Measurements from ENCODE around the gene ERCC6L2.

GRCh38 chr9:95901506-95901905, 26.0 kb downstream of the ERCC6L2 start:
- TF ChIP-seq CTCF (conservative IDR thresholded peaks at IDR 0.05; ENCODE audit: low read depth in 2 of 2) = no peak
- no peak for TF ChIP-seq EZH2 (IDR thresholded peaks at IDR 0.05; ENCODE audit: low read depth, unreplicated experiment)
- no peak for TF ChIP-seq NANOG (IDR thresholded peaks at IDR 0.05; ENCODE audit: borderline replicate concordance)
- TF ChIP-seq POLR2AphosphoS5 (IDR thresholded peaks at IDR 0.05; ENCODE audit: low read depth) = no peak
- no peak for TF ChIP-seq ETS1 (IDR thresholded peaks at IDR 0.05)
- no peak for TF ChIP-seq EZH2phosphoT487 (IDR thresholded peaks at IDR 0.05; ENCODE audit: unreplicated experiment)
- TF ChIP-seq JUNB (IDR thresholded peaks at IDR 0.05; ENCODE audit: unreplicated experiment) = no peak
